Thyroid gland (tissue), 4 donors: ENCODE measurements around the gene RPL6. TPM values are rescaled to one million over a fixed set of nuclear protein-coding genes. Genes with fewer than 3 reads are reported as not detected.
"Not testable (repeated sequence)": the region's sequence is repeated elsewhere in the genome, so short reads cannot be mapped to it uniquely, and the experiment has no call there.

Experiments
- DNase-seq, 2 donors: peaks; one replicate each; pipeline ENCODE4 v3.0.0-alpha.2; 2019
- H3K27ac ChIP-seq, 3 donors: fragments of 200-600 bp; sonication (generic); 1 replicate in 2 of 3; 2 replicates in 1 of 3; pipeline ENCODE4 v1.5.1; 2016 to 2019; ENCODE audit warnings: mild to moderate bottlenecking in 1 of 3, moderate library complexity in 1 of 3
- H3K27me3 ChIP-seq: fragments of 200-600 bp; sonication (generic); one replicate; pipeline ENCODE4 v1.5.1; 2019
- H3K36me3 ChIP-seq, 2 donors: fragments of 200-600 bp; sonication (generic); one replicate each; pipeline ENCODE4 v1.5.1; 2016 to 2019
- H3K4me1 ChIP-seq, 2 donors: fragments of 200-600 bp; sonication (generic); one replicate each; pipeline ENCODE4 v1.5.1; 2017 to 2019
- H3K4me3 ChIP-seq, 3 donors: fragments of 200-600 bp; sonication (generic); replicated peaks in 1 of 3; 1 replicate in 2 of 3; 2 replicates in 1 of 3; pipeline ENCODE4 v1.5.1; 2016; ENCODE audit warnings: mild to moderate bottlenecking in 1 of 3
- H3K9me3 ChIP-seq: fragments of 200-600 bp; sonication (generic); one replicate; pipeline ENCODE4 v1.5.1; 2017
- CTCF ChIP-seq, 6 experiments: fragments of 200-600 bp in 3 of 6; fragments of 450-650 bp in 3 of 6; sonication (generic) in 3 of 6; IDR thresholded peaks; one replicate each; pipeline ENCODE4 v1.5.1; 2016 to 2019; ENCODE audit warnings: antibody characterized with exemption in 6 of 6, mild to moderate bottlenecking in 2 of 6, inconsistent platforms in 1 of 6, moderate library complexity in 1 of 6
- POLR2A ChIP-seq, 2 donors: fragments of 450-650 bp; IDR thresholded peaks; one replicate each; pipeline ENCODE4 v1.6.1; 2017; ENCODE audit warnings: antibody characterized with exemption in 2 of 2, mild to moderate bottlenecking in 2 of 2, moderate library complexity in 1 of 2
- WGBS, 2 donors: methylation state at CpG; one replicate each; pipeline ENCODE4 v1.1.5; 2017; 5-methylcytosine and 5-hydroxymethylcytosine counted together
- intact Hi-C: fragments of 100-400 bp; cut with DNase I; formaldehyde crosslinking; loops from one replicate; pipeline ENCODE4 v1.15.1; 2023
- total RNA-seq, 4 donors: library from RNA; depleted of rRNA; stranded (reverse); fragments of >200 nt; gene quantifications; one replicate each; pipeline ENCODE4 v1.2.3, GENCODE V29; 2016

RPL6 gene
- total RNA-seq, 4 donors from 2014 or later, result 1,041 to 1,517 (median 1,257) TPM

DNA sequence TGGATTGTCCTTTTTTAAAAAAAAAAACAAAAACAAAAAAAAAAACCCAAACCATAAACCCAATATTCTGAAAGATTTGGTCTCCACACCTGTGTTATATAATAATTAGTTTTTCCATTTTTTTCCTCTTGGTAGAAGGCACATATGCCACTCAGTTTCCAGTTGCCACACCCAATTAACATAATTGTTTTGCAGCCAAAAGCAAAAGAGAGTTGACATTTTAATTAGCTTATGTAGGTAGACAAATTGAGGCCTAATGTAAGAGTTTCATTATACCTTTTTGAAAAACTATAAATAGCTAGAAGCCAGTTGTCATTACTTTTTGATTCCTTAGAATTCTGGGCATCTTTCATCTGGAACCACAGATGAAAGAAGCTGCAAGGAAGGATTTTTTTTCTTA lies 30.4 kb upstream of the RPL6 start:
- TF ChIP-seq POLR2A (IDR thresholded peaks at IDR 0.05) (no peak), CTCF (IDR thresholded peaks at IDR 0.05) (no peak)
- H3K27ac ChIP-seq, result no peak overlapping the region
- no peak for DNase-seq
- intact Hi-C loops, result no loop called here
- no peak overlapping the region for H3K4me3 ChIP-seq
- no peaks in the 10 kb centered on the region for H3K36me3 ChIP-seq
- no peaks in the 10 kb centered on the region for H3K9me3 ChIP-seq
- H3K4me1 ChIP-seq, result no peaks in the 10 kb centered on the region
- H3K27me3 ChIP-seq, result no peaks in the 10 kb centered on the region

- 95 to 96% methylated on average over 1 of the region's 1 CpG for WGBS, 2 donors
- DNase-seq, H3K36me3 ChIP-seq, H3K27me3 ChIP-seq, H3K27ac ChIP-seq, H3K4me3 ChIP-seq, H3K4me1 ChIP-seq, H3K9me3 ChIP-seq, intact Hi-C loops: not testable (repeated sequence)
Observed at GRCh38 chr12:112438645-112439044, 29.2 kb upstream of the RPL6 start.

DNA sequence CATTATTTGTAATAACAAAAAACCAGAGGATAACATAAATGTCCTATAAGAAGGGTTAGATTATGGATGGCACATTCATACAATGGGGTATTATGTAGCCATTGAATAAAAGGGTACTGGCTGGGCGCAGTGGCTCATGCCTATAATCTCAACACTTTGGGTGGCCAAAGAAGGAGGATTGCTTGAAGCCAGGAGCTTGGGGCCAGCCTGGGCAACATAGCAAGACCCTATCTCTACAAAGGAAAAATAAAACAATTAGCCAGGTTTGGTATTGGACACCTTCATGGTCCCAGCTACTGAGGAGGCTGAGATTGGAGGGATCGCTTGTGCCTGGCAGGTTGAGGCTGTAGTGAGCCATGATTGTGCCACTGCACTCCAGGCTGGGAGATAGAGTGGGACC lies 24.1 kb upstream of the RPL6 start:
- no peaks in the 10 kb centered on the region for H3K9me3 ChIP-seq
- no peaks in the 10 kb centered on the region for H3K36me3 ChIP-seq
- no peak overlapping the region for H3K27ac ChIP-seq
- 87 to 91% methylated on average over 2 of the region's 2 CpGs for WGBS, 2 donors
- intact Hi-C loops, result no loop called here
- TF ChIP-seq CTCF (IDR thresholded peaks at IDR 0.05) (no peak), POLR2A (IDR thresholded peaks at IDR 0.05) (no peak)
- H3K4me1 ChIP-seq, result no peaks in the 10 kb centered on the region
- DNase-seq, result no peak
- no peaks in the 10 kb centered on the region for H3K27me3 ChIP-seq
- H3K4me3 ChIP-seq, result no peak overlapping the region

- intact Hi-C loops, result no loop called here
- Histone ChIP-seq H3K36me3 (no peaks in the 10 kb centered on the region), H3K27ac (no peak overlapping the region), H3K27me3 (no peaks in the 10 kb centered on the region), H3K4me1 (no peaks in the 10 kb centered on the region), H3K4me3 (no peak overlapping the region), H3K9me3 (no peaks in the 10 kb centered on the region)
- WGBS, 2 donors, result 85 to 87% methylated on average over 3 of the region's 3 CpGs
- no peak for DNase-seq
- no peak for TF ChIP-seq POLR2A (IDR thresholded peaks at IDR 0.05)
- no peak for TF ChIP-seq CTCF (IDR thresholded peaks at IDR 0.05)
Observed at GRCh38 chr12:112431965-112432364, 22.6 kb upstream of the RPL6 start.

- 82 to 92% methylated on average over 5 of the region's 5 CpGs for WGBS, 2 donors
- no peak overlapping the region for H3K27ac ChIP-seq
- no peaks in the 10 kb centered on the region for H3K36me3 ChIP-seq
Observed at GRCh38 chr12:112430929-112431328, 21.5 kb upstream of the RPL6 start.

More at GRCh38 chr12:112430929-112431328, 21.5 kb upstream of the RPL6 start:
- Histone ChIP-seq H3K4me3 (no peak overlapping the region), H3K9me3 (no peaks in the 10 kb centered on the region), H3K4me1 (no peaks in the 10 kb centered on the region), H3K27me3 (no peaks in the 10 kb centered on the region)
- no peak for DNase-seq
- TF ChIP-seq CTCF (IDR thresholded peaks at IDR 0.05) (no peak), POLR2A (IDR thresholded peaks at IDR 0.05) (no peak)
- intact Hi-C loops, result no loop called here
